Body of pancreas (tissue), 4 donors: Measurements from ENCODE around the gene NLN.

Experiments used
- POLR2A ChIP-seq, 3 donors: fragments of 450-650 bp; IDR thresholded peaks; one replicate each; pipeline ENCODE4 v1.6.1; 2016; ENCODE audit warnings: antibody characterized with exemption in 3 of 3, mild to moderate bottlenecking in 2 of 3
- TF ChIP-seq, protein P1 (sequence below), 7 experiments: fragments of 450-650 bp in 4 of 7; fragments of 200-600 bp in 3 of 7; sonication (generic) in 3 of 7; IDR thresholded peaks; one replicate each; pipeline ENCODE4 v1.5.1; 2016 to 2019; ENCODE audit warnings: antibody characterized with exemption in 7 of 7

DNA sequence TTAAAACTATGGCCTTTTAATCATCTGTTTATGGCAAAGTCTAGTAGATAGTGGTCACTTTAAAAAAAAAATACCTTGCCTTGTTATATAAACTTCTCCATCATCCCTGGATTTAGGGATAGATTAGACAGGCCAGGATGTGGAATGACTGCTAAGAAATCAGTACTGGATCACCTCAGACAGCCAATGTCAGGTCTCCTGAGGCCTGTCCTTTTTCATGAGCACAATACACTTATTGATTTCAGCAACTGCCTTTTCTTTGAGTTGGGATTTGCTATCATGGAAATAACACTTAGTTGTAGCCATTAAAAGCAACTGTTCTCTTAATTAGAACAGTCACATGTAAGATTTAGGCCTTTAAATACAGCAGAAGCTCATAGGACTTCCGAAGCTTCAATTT, 77.9 kb downstream of the NLN start:
- TF ChIP-seq, protein P1, sequence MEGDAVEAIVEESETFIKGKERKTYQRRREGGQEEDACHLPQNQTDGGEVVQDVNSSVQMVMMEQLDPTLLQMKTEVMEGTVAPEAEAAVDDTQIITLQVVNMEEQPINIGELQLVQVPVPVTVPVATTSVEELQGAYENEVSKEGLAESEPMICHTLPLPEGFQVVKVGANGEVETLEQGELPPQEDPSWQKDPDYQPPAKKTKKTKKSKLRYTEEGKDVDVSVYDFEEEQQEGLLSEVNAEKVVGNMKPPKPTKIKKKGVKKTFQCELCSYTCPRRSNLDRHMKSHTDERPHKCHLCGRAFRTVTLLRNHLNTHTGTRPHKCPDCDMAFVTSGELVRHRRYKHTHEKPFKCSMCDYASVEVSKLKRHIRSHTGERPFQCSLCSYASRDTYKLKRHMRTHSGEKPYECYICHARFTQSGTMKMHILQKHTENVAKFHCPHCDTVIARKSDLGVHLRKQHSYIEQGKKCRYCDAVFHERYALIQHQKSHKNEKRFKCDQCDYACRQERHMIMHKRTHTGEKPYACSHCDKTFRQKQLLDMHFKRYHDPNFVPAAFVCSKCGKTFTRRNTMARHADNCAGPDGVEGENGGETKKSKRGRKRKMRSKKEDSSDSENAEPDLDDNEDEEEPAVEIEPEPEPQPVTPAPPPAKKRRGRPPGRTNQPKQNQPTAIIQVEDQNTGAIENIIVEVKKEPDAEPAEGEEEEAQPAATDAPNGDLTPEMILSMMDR (IDR thresholded peaks at IDR 0.05), result no peak
- TF ChIP-seq POLR2A (IDR thresholded peaks at IDR 0.05), result no peak
